Mesodermal cell (in vitro differentiated cells): ENCODE measurements around the gene KLK13.

Source experiments
- H3K27ac ChIP-seq: 2 replicates; pipeline ENCODE4 v1.7.0; 2013; ENCODE audit warnings: mild to moderate bottlenecking, low read depth, low read length, moderate library complexity; ENCODE audit not compliant: severe bottlenecking
- H3K36me3 ChIP-seq: 2 replicates; pipeline ENCODE4 v1.7.1; 2013; ENCODE audit warnings: mild to moderate bottlenecking, low read length, moderate library complexity; ENCODE audit not compliant: control insufficient read depth, insufficient read depth
- H3K4me1 ChIP-seq: one replicate; pipeline ENCODE4 v1.7.1; 2013; ENCODE audit warnings: mild to moderate bottlenecking, low read length; ENCODE audit not compliant: insufficient read depth, control insufficient read depth, poor library complexity, severe bottlenecking
- H3K4me3 ChIP-seq: 2 replicates; pipeline ENCODE4 v1.7.0; 2013; ENCODE audit warnings: low read length, control low read depth, mild to moderate bottlenecking; ENCODE audit not compliant: insufficient read depth, poor library complexity, severe bottlenecking; ENCODE audit errors: extremely low read depth
- H3K9me3 ChIP-seq: 2 replicates; pipeline ENCODE4 v1.7.1; 2013; ENCODE audit warnings: mild to moderate bottlenecking, low read length, moderate library complexity; ENCODE audit not compliant: control insufficient read depth
- WGBS, 2 experiments: methylation state at CpG; one replicate each; pipeline ENCODE4 v1.1.5; 2013; ENCODE audit warnings: missing lambda C conversion rate in 2 of 2; ENCODE audit not compliant: insufficient coverage in 2 of 2; 5-methylcytosine and 5-hydroxymethylcytosine counted together

Gene KLK13

GRCh38 chr19:51060973-51061372 is 3.9 kb downstream of the KLK13 start:
- 0% methylated on average over 1 of the region's 1 CpG for WGBS, 2 experiments
- H3K27ac ChIP-seq: no peak overlapping the region
- no peaks in the 10 kb centered on the region for H3K9me3 ChIP-seq
- no peaks in the 10 kb centered on the region for H3K36me3 ChIP-seq
- no peak overlapping the region for H3K4me3 ChIP-seq
- H3K4me1 ChIP-seq: no peaks in the 10 kb centered on the region

- H3K9me3 ChIP-seq: no peaks in the 10 kb centered on the region
- H3K4me1 ChIP-seq: no peaks in the 10 kb centered on the region
- no peak overlapping the region for H3K4me3 ChIP-seq
- H3K27ac ChIP-seq: no peak overlapping the region
- H3K36me3 ChIP-seq: no peaks in the 10 kb centered on the region
- WGBS, 2 experiments: 0 to 42% methylated on average over 1 to 2 of the region's 4 CpGs
These were observed 4.6 kb downstream of the KLK13 start for GRCh38 chr19:51060336-51060735.

- no peak overlapping the region for H3K4me3 ChIP-seq
- WGBS, 2 experiments: 60 to 79% methylated on average over 1 to 3 of the region's 7 CpGs
- H3K9me3 ChIP-seq: no peaks in the 10 kb centered on the region
- H3K4me1 ChIP-seq: no peaks in the 10 kb centered on the region
- no peaks in the 10 kb centered on the region for H3K36me3 ChIP-seq
- H3K27ac ChIP-seq: no peak overlapping the region
These were observed 5.2 kb downstream of the KLK13 start for GRCh38 chr19:51059715-51060114.

- Histone ChIP-seq H3K27ac (no peak overlapping the region), H3K36me3 (no peaks in the 10 kb centered on the region), H3K4me3 (no peak overlapping the region), H3K9me3 (no peaks in the 10 kb centered on the region), H3K4me1 (no peaks in the 10 kb centered on the region)
These were observed 9.0 kb downstream of the KLK13 start for GRCh38 chr19:51055866-51056265.

- H3K4me1 ChIP-seq: no peaks in the 10 kb centered on the region
- no peaks in the 10 kb centered on the region for H3K36me3 ChIP-seq
- no peaks in the 10 kb centered on the region for H3K9me3 ChIP-seq
- WGBS, 2 experiments: 6 to 30% methylated on average over 2 to 4 of the region's 4 CpGs
- H3K4me3 ChIP-seq: no peak overlapping the region
- no peak overlapping the region for H3K27ac ChIP-seq
These were observed 17.9 kb downstream of the KLK13 start for GRCh38 chr19:51047031-51047335.

GRCh38 chr19:51044327-51044726 is 20.6 kb downstream of the KLK13 start:
- Histone ChIP-seq H3K27ac (no peak overlapping the region), H3K36me3 (no peaks in the 10 kb centered on the region), H3K9me3 (no peaks in the 10 kb centered on the region), H3K4me3 (no peak overlapping the region), H3K4me1 (no peaks in the 10 kb centered on the region)
- 84 to 86% methylated on average over 8 to 9 of the region's 11 CpGs for WGBS, 2 experiments

GRCh38 chr19:51043497-51043896 is 21.4 kb downstream of the KLK13 start:
- 91 to 100% methylated on average over 5 to 8 of the region's 9 CpGs for WGBS, 2 experiments
- Histone ChIP-seq H3K9me3 (no peaks in the 10 kb centered on the region), H3K27ac (no peak overlapping the region), H3K4me1 (no peaks in the 10 kb centered on the region), H3K36me3 (no peaks in the 10 kb centered on the region), H3K4me3 (no peak overlapping the region)

- no peaks in the 10 kb centered on the region for H3K36me3 ChIP-seq
- no peak overlapping the region for H3K4me3 ChIP-seq
- no CpG with 5 or more reads among the region's 6 CpGs for WGBS, 2 experiments
- H3K27ac ChIP-seq: no peak overlapping the region
- H3K9me3 ChIP-seq: no peaks in the 10 kb centered on the region
- no peaks in the 10 kb centered on the region for H3K4me1 ChIP-seq
These were observed 24.7 kb downstream of the KLK13 start for GRCh38 chr19:51040151-51040550.

GRCh38 chr19:51036519-51036918 is 28.4 kb downstream of the KLK13 start:
- Histone ChIP-seq H3K4me3 (no peak overlapping the region), H3K4me1 (no peaks in the 10 kb centered on the region), H3K9me3 (no peaks in the 10 kb centered on the region), H3K27ac (no peak overlapping the region), H3K36me3 (no peaks in the 10 kb centered on the region)
- 62 to 68% methylated on average over 6 to 7 of the region's 9 CpGs for WGBS, 2 experiments

GRCh38 chr19:51034704-51035103 is 30.2 kb downstream of the KLK13 start, which contains the start of gene KLK12:
Gene KLK12, minus strand, starts transcription at chr19:51035002. Its CDS starts 381 bp downstream, at chr19:51034621.
- 72 to 85% methylated on average over 8 to 9 of the region's 11 CpGs for WGBS, 2 experiments
- no peak within 1 kb of the TSS for H3K27ac ChIP-seq
- no peak within 1 kb of the TSS for H3K4me3 ChIP-seq
- no peaks in the 10 kb centered on the region for H3K4me1 ChIP-seq
- H3K36me3 ChIP-seq: no peaks in the 10 kb centered on the region
- H3K9me3 ChIP-seq: no peaks in the 10 kb centered on the region

- 94% methylated on average over 19 to 28 of the region's 28 CpGs for WGBS, 2 experiments
- H3K4me3 ChIP-seq: no peak overlapping the region
These were observed 33.0 kb downstream of the KLK13 start for GRCh38 chr19:51031880-51032225.

More at GRCh38 chr19:51031880-51032225, 33.0 kb downstream of the KLK13 start:
- no peaks in the 10 kb centered on the region for H3K9me3 ChIP-seq
- H3K4me1 ChIP-seq: no peaks in the 10 kb centered on the region
- H3K36me3 ChIP-seq: no peaks in the 10 kb centered on the region
- H3K27ac ChIP-seq: no peak overlapping the region
